Neural cell (in vitro differentiated cells): ENCODE data around the gene EXOC4. TPM values are rescaled to one million over a fixed set of nuclear protein-coding genes. Genes with fewer than 3 reads are reported as not detected.

Experiments
- H2AFZ ChIP-seq: fragments of 200-600, 300-800 bp; sonication (generic), shearing (Covaris generic); 2 replicates; pipeline ENCODE4 v1.6.0; 2014; ENCODE audit warnings: low read depth, mild to moderate bottlenecking, antibody characterized with exemption, low read length, moderate library complexity
- H3F3A ChIP-seq: fragments of 200-600 bp; shearing (Covaris generic); 2 replicates; pipeline ENCODE4 v1.6.1; 2016; ENCODE audit warnings: mild to moderate bottlenecking, moderate library complexity, mixed read lengths, antibody characterized with exemption, low read length; ENCODE audit not compliant: insufficient read depth, poor library complexity, severe bottlenecking
- H3K27ac ChIP-seq: fragments of 200-600, 300-800 bp; sonication (generic), shearing (Covaris generic); 2 replicates; pipeline ENCODE4 v1.5.1; 2014; ENCODE audit warnings: mild to moderate bottlenecking, low read length, moderate library complexity
- H3K27me3 ChIP-seq: fragments of 300-800, 200-600 bp; sonication (generic), shearing (Covaris generic); 2 replicates; pipeline ENCODE4 v1.6.0; 2014; ENCODE audit warnings: mild to moderate bottlenecking, low read depth, low read length, moderate library complexity; ENCODE audit not compliant: insufficient read depth
- H3K36me3 ChIP-seq: fragments of 300-800, 200-600 bp; sonication (generic), shearing (Covaris generic); 2 replicates; pipeline ENCODE4 v1.5.1; 2014; ENCODE audit warnings: mild to moderate bottlenecking, antibody characterized with exemption, low read length, moderate library complexity; ENCODE audit not compliant: insufficient read depth
- H3K4me2 ChIP-seq: fragments of 300-800, 200-600 bp; sonication (generic), shearing (Covaris generic); 2 replicates; pipeline ENCODE4 v1.6.0; 2014; ENCODE audit warnings: mild to moderate bottlenecking, low read length
- H3K4me3 ChIP-seq: fragments of 300-800, 200-600 bp; sonication (generic), shearing (Covaris generic); 2 replicates; pipeline ENCODE4 v1.5.1; 2014; ENCODE audit warnings: mild to moderate bottlenecking, low read length, moderate library complexity
- H3K79me2 ChIP-seq: fragments of 200-600 bp; shearing (Covaris generic); replicated peaks from 2 replicates; pipeline ENCODE4 v1.6.0; 2014; ENCODE audit warnings: mild to moderate bottlenecking, low read length, moderate library complexity; ENCODE audit not compliant: insufficient read depth
- H3K9ac ChIP-seq: fragments of 300-800, 200-600 bp; sonication (generic), shearing (Covaris generic); 2 replicates; pipeline ENCODE4 v1.6.1; 2016; ENCODE audit warnings: mild to moderate bottlenecking, low read length, mixed read lengths
- H3K9me2 ChIP-seq: fragments of 200-600 bp; shearing (Covaris generic); 2 replicates; pipeline ENCODE4 v1.6.1; 2016; ENCODE audit warnings: mild to moderate bottlenecking, low read length, mixed read lengths; ENCODE audit not compliant: insufficient read depth
- H3K9me3 ChIP-seq: fragments of 200-600, 300-800 bp; sonication (generic), shearing (Covaris generic); 2 replicates; pipeline ENCODE4 v1.6.1; 2016; ENCODE audit warnings: mild to moderate bottlenecking, mixed run types, low read length, moderate library complexity, mixed read lengths
- H4K20me1 ChIP-seq: fragments of 200-600 bp; shearing (Covaris generic); 2 replicates; pipeline ENCODE4 v1.6.1; 2016; ENCODE audit warnings: mild to moderate bottlenecking, mixed run types; ENCODE audit not compliant: insufficient read depth
- EP300 ChIP-seq: fragments of 450-650 bp; conservative IDR thresholded peaks from 2 replicates; pipeline ENCODE4 v1.6.1; 2014; ENCODE audit warnings: antibody characterized with exemption, mild to moderate bottlenecking, moderate library complexity; ENCODE audit not compliant: poor library complexity, severe bottlenecking
- EZH2 ChIP-seq: fragments of 200-600, 300-800 bp; shearing (Covaris generic), sonication (generic); IDR thresholded peaks from 2 replicates; pipeline ENCODE4 v1.6.1; 2014; ENCODE audit warnings: antibody characterized with exemption, low read length, borderline replicate concordance, mild to moderate bottlenecking; ENCODE audit not compliant: insufficient read depth, poor library complexity, severe bottlenecking
- MXI1 ChIP-seq: fragments of 450-650 bp; conservative IDR thresholded peaks from 2 replicates; pipeline ENCODE4 v1.6.1; 2014; ENCODE audit warnings: antibody characterized with exemption, mild to moderate bottlenecking; ENCODE audit not compliant: poor library complexity, severe bottlenecking
- POLR2AphosphoS5 ChIP-seq: IDR thresholded peaks from 2 replicates; pipeline ENCODE4 v1.6.1; 2012
- RAD21 ChIP-seq: fragments of 450-650 bp; conservative IDR thresholded peaks from 2 replicates; pipeline ENCODE4 v1.6.1; 2014; ENCODE audit warnings: antibody characterized with exemption, mild to moderate bottlenecking, moderate library complexity
- REST ChIP-seq: IDR thresholded peaks from 2 replicates; pipeline ENCODE4 v1.6.1; 2012; ENCODE audit warnings: borderline replicate concordance
- SMC3 ChIP-seq: fragments of 450-650 bp; conservative IDR thresholded peaks from 2 replicates; pipeline ENCODE4 v1.6.1; 2014; ENCODE audit warnings: antibody characterized with exemption, mild to moderate bottlenecking, moderate library complexity; ENCODE audit not compliant: poor library complexity
- TAF1 ChIP-seq: IDR thresholded peaks from 2 replicates; pipeline ENCODE4 v1.6.1; 2012; ENCODE audit warnings: low read depth
- polyA plus RNA-seq: library from polyadenylated mRNA; depleted of rRNA; stranded (reverse); fragments of >200 nt; gene quantifications from 2 replicates; pipeline ENCODE4 v1.2.3, GENCODE V29; 2014
- TF ChIP-seq, protein P1 (sequence below): fragments of 450-650 bp; IDR thresholded peaks from 2 replicates; pipeline ENCODE4 v1.5.1; 2014; ENCODE audit warnings: antibody characterized with exemption, mild to moderate bottlenecking, moderate library complexity; ENCODE audit not compliant: poor library complexity, severe bottlenecking

Gene EXOC4
- polyA plus RNA-seq, 1 donor from 2014 or later, result 36.5 TPM

DNA sequence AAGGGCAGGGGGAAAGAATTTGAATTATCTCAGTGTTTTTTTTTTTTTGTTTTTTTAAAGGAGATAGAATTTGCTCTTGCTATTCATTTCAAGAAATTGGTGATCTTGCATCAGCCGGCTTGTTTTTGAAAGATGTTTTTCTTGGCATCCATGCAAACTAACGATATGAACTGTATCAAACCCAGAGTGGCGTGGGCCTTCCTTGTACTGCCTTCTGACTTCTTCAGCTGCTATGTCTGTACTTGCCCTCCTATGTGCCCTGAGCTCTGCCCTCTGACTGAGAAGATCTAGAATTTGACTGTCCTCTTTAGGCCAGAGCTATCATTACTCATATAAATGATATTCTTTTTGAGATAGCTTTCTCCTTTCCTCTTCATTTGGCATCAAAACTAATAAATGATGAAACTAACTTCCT lies 183.1 kb downstream of the EXOC4 start:
- Histone ChIP-seq H3K27me3 (no peaks in the 10 kb centered on the region), H3K9me2 (no peaks in the 10 kb centered on the region), H3K36me3 (no peaks in the 10 kb centered on the region), H2AFZ (no peak overlapping the region), H4K20me1 (no peaks in the 10 kb centered on the region), H3K9ac (no peak overlapping the region), H3F3A (no peaks in the 10 kb centered on the region), H3K4me2 (no peak overlapping the region), H3K27ac (no peak overlapping the region), H3K79me2 (no peaks in the 10 kb centered on the region), H3K9me3 (no peaks in the 10 kb centered on the region), H3K4me3 (no peak overlapping the region)
- no peak for TF ChIP-seq SMC3
- no peak for TF ChIP-seq TAF1
- no peak for TF ChIP-seq RAD21
- no peak for TF ChIP-seq EZH2
- no peak for TF ChIP-seq POLR2AphosphoS5
- TF ChIP-seq REST, result no peak
- TF ChIP-seq MXI1, result no peak
- no peak for TF ChIP-seq EP300
- TF ChIP-seq, protein P1, sequence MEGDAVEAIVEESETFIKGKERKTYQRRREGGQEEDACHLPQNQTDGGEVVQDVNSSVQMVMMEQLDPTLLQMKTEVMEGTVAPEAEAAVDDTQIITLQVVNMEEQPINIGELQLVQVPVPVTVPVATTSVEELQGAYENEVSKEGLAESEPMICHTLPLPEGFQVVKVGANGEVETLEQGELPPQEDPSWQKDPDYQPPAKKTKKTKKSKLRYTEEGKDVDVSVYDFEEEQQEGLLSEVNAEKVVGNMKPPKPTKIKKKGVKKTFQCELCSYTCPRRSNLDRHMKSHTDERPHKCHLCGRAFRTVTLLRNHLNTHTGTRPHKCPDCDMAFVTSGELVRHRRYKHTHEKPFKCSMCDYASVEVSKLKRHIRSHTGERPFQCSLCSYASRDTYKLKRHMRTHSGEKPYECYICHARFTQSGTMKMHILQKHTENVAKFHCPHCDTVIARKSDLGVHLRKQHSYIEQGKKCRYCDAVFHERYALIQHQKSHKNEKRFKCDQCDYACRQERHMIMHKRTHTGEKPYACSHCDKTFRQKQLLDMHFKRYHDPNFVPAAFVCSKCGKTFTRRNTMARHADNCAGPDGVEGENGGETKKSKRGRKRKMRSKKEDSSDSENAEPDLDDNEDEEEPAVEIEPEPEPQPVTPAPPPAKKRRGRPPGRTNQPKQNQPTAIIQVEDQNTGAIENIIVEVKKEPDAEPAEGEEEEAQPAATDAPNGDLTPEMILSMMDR, result no peak

DNA sequence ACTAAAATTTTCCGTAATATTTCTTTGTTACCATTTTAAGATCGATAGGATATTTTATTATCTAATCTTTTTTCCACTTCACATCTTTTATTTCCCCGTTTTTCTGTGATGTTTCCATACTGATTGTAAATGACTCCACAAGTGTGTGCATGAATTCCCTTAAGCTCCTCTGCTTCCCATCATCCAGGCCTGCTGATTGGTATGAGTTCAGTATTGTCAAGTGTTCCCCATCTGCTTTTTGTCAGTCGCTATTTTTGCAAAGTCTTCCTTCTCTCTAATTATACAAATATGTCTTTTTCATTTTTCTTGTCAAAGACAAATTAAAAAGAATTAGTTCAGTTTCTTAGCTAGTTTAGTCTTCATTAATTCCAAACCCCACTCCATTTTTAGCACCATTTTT lies 184.7 kb downstream of the EXOC4 start:
- H3K79me2 ChIP-seq, result no peaks in the 10 kb centered on the region
- no peaks in the 10 kb centered on the region for H3K27me3 ChIP-seq
- H3K4me2 ChIP-seq, result no peak overlapping the region
- H3F3A ChIP-seq, result no peaks in the 10 kb centered on the region
- H3K4me3 ChIP-seq, result no peak overlapping the region
- H2AFZ ChIP-seq, result no peak overlapping the region
- H4K20me1 ChIP-seq, result no peaks in the 10 kb centered on the region
- no peaks in the 10 kb centered on the region for H3K9me3 ChIP-seq
- no peaks in the 10 kb centered on the region for H3K9me2 ChIP-seq
- H3K27ac ChIP-seq, result no peak overlapping the region
- H3K9ac ChIP-seq, result no peak overlapping the region
- no peaks in the 10 kb centered on the region for H3K36me3 ChIP-seq
- TF ChIP-seq, protein P1, result no peak
- TF ChIP-seq TAF1, result no peak
- no peak for TF ChIP-seq EP300
